OCI-LY1 (cell line): ENCODE results near the gene MRPL38.
"Not testable (repeated sequence)": the region's sequence is repeated elsewhere in the genome, so short reads cannot be mapped to it uniquely, and the experiment has no call there.

ENCODE experiments used
- H2AFZ ChIP-seq: fragments of 200-600 bp; sonication (generic), shearing (Covaris generic); 2 replicates; pipeline ENCODE4 v1.6.0; 2014; ENCODE audit warnings: antibody characterized with exemption, mild to moderate bottlenecking, low read length
- H3F3A ChIP-seq: fragments of 200-600 bp; sonication (generic), shearing (Covaris generic); 2 replicates; pipeline ENCODE4 v1.6.0; 2014; ENCODE audit warnings: mild to moderate bottlenecking, antibody characterized with exemption, low read length, moderate library complexity; ENCODE audit not compliant: insufficient read depth
- H3K27ac ChIP-seq: fragments of 200-600 bp; sonication (generic); 2 replicates; pipeline ENCODE4 v1.5.1; 2014; ENCODE audit warnings: low read length, mixed run types, mild to moderate bottlenecking, low read depth; ENCODE audit not compliant: poor library complexity, severe bottlenecking
- H3K27me3 ChIP-seq: fragments of 200-600 bp; sonication (generic); 2 replicates; pipeline ENCODE4 v1.6.0; 2014; ENCODE audit warnings: antibody characterized with exemption, mild to moderate bottlenecking, low read length, moderate library complexity; ENCODE audit not compliant: insufficient read depth
- H3K36me3 ChIP-seq: fragments of 200-600 bp; sonication (generic); 2 replicates; pipeline ENCODE4 v1.6.1; 2014; ENCODE audit warnings: mild to moderate bottlenecking, antibody characterized with exemption, low read length, moderate library complexity, mixed read lengths; ENCODE audit not compliant: insufficient read depth
- H3K4me1 ChIP-seq: fragments of 200-600 bp; sonication (generic); 2 replicates; pipeline ENCODE4 v1.5.1; 2014; ENCODE audit warnings: mild to moderate bottlenecking, low read length, moderate library complexity; ENCODE audit not compliant: insufficient read depth, severe bottlenecking
- H3K4me2 ChIP-seq: fragments of 200-600 bp; sonication (generic), shearing (Covaris generic); 2 replicates; pipeline ENCODE4 v1.6.1; 2014; ENCODE audit warnings: low read length
- H3K4me3 ChIP-seq: fragments of 200-600 bp; sonication (generic); 2 replicates; pipeline ENCODE4 v1.5.1; 2014; ENCODE audit warnings: low read length, low read depth, mild to moderate bottlenecking, mixed read lengths; ENCODE audit not compliant: poor library complexity, severe bottlenecking
- H3K79me2 ChIP-seq: fragments of 200-600 bp; shearing (Covaris generic); 2 replicates; pipeline ENCODE4 v1.6.1; 2016; ENCODE audit warnings: mixed run types, low read length, mixed read lengths; ENCODE audit not compliant: insufficient read depth
- H3K9ac ChIP-seq: fragments of 200-600 bp; sonication (generic), shearing (Covaris generic); 2 replicates; pipeline ENCODE4 v1.6.1; 2014; ENCODE audit warnings: mild to moderate bottlenecking, low read length, mixed read lengths
- H3K9me2 ChIP-seq: fragments of 200-600 bp; sonication (generic), shearing (Covaris generic); 2 replicates; pipeline ENCODE4 v1.6.1; 2014; ENCODE audit warnings: low read depth, mild to moderate bottlenecking, low read length, mixed read lengths
- H3K9me3 ChIP-seq: fragments of 200-600 bp; shearing (Covaris generic); 2 replicates; pipeline ENCODE4 v1.6.1; 2014; ENCODE audit warnings: low read length, mixed read lengths
- H4K20me1 ChIP-seq: fragments of 200-600 bp; sonication (generic), shearing (Covaris generic); 2 replicates; pipeline ENCODE4 v1.6.0; 2016; ENCODE audit warnings: mild to moderate bottlenecking, low read length; ENCODE audit not compliant: insufficient read depth
- EZH2 ChIP-seq: fragments of 200-600 bp; sonication (generic), shearing (Covaris generic); IDR thresholded peaks from 2 replicates; pipeline ENCODE4 v1.8.0; 2017; ENCODE audit warnings: borderline replicate concordance, mixed run types, mild to moderate bottlenecking, antibody characterized with exemption, low read length, moderate library complexity, mixed read lengths
- TF ChIP-seq, protein P1 (sequence below): fragments of 200-600 bp; sonication (generic), shearing (Covaris generic); IDR thresholded peaks from 2 replicates; pipeline ENCODE4 v1.5.1; 2017; ENCODE audit warnings: mild to moderate bottlenecking, antibody characterized with exemption, low read length, moderate library complexity, mixed read lengths

The MRPL38 gene

DNA sequence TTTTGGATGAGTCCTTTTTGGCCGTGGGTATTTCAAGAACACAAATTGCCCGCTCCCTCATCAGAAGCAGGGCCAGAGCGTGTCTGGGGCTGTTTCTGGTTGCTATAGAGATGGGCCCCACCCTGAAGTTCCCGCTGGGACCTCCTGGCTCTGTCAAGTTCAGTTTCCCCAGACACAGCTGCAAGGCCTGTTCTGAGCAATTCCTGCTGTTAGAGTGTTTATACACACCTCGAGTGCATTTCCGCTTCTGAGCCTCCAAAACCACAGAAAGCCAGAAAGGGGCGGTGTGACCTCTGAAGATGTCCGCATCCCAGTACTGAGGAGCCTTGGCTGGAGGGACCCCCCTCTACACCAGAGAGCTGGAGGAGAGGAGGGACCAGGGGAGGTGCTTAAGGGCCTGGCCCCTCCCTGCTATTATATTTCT, 40.2 kb downstream of the MRPL38 start:
- Histone ChIP-seq H3K9ac (no peak overlapping the region), H3F3A (no peaks in the 10 kb centered on the region), H3K9me3 (no peaks in the 10 kb centered on the region), H3K4me3 (no peak overlapping the region), H3K27ac (no peak overlapping the region), H3K4me1 (peaks cover 14% of the 10 kb centered on the region), H3K27me3 (no peaks in the 10 kb centered on the region), H4K20me1 (no peaks in the 10 kb centered on the region), H3K9me2 (no peaks in the 10 kb centered on the region), H3K79me2 (no peaks in the 10 kb centered on the region), H3K4me2 (no peak overlapping the region; the same call in 1 of the 2 replicates), H3K36me3 (no peaks in the 10 kb centered on the region), H2AFZ (no peak overlapping the region)
- no peak for TF ChIP-seq EZH2
- TF ChIP-seq, protein P1, sequence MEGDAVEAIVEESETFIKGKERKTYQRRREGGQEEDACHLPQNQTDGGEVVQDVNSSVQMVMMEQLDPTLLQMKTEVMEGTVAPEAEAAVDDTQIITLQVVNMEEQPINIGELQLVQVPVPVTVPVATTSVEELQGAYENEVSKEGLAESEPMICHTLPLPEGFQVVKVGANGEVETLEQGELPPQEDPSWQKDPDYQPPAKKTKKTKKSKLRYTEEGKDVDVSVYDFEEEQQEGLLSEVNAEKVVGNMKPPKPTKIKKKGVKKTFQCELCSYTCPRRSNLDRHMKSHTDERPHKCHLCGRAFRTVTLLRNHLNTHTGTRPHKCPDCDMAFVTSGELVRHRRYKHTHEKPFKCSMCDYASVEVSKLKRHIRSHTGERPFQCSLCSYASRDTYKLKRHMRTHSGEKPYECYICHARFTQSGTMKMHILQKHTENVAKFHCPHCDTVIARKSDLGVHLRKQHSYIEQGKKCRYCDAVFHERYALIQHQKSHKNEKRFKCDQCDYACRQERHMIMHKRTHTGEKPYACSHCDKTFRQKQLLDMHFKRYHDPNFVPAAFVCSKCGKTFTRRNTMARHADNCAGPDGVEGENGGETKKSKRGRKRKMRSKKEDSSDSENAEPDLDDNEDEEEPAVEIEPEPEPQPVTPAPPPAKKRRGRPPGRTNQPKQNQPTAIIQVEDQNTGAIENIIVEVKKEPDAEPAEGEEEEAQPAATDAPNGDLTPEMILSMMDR = no peak

- H3F3A ChIP-seq = no peaks in the 10 kb centered on the region
- H3K9ac ChIP-seq = no peak overlapping the region
- H3K79me2 ChIP-seq = no peaks in the 10 kb centered on the region
- H3K4me2 ChIP-seq = no peak overlapping the region
- H3K4me3 ChIP-seq = no peak overlapping the region
- TF ChIP-seq, protein P1 = no peak
- TF ChIP-seq EZH2 = no peak
- H3K36me3 ChIP-seq = no peaks in the 10 kb centered on the region
- no peaks in the 10 kb centered on the region for H3K9me2 ChIP-seq
- no peaks in the 10 kb centered on the region for H3K27me3 ChIP-seq
- no peaks in the 10 kb centered on the region for H3K9me3 ChIP-seq
- H4K20me1 ChIP-seq = no peaks in the 10 kb centered on the region
- H3K4me1 ChIP-seq = peaks cover 33% of the 10 kb centered on the region
- no peak overlapping the region for H2AFZ ChIP-seq
- H3K27ac ChIP-seq = no peak overlapping the region
These were observed 42.8 kb downstream of the MRPL38 start for GRCh38 chr17:75861927-75862317.

GRCh38 chr17:75859358-75859757, 45.3 kb downstream of the MRPL38 start:
- not testable (repeated sequence) for H3K36me3 ChIP-seq, H3K79me2 ChIP-seq, H3K4me2 ChIP-seq, H3K4me3 ChIP-seq, H3K9ac ChIP-seq, H4K20me1 ChIP-seq, H2AFZ ChIP-seq, H3K9me3 ChIP-seq, H3K9me2 ChIP-seq, H3K27me3 ChIP-seq, H3F3A ChIP-seq
- H3K27ac ChIP-seq = peak overlapping the region; percentile 98
- H3K4me1 ChIP-seq = peaks cover 40% of the 10 kb centered on the region

DNA sequence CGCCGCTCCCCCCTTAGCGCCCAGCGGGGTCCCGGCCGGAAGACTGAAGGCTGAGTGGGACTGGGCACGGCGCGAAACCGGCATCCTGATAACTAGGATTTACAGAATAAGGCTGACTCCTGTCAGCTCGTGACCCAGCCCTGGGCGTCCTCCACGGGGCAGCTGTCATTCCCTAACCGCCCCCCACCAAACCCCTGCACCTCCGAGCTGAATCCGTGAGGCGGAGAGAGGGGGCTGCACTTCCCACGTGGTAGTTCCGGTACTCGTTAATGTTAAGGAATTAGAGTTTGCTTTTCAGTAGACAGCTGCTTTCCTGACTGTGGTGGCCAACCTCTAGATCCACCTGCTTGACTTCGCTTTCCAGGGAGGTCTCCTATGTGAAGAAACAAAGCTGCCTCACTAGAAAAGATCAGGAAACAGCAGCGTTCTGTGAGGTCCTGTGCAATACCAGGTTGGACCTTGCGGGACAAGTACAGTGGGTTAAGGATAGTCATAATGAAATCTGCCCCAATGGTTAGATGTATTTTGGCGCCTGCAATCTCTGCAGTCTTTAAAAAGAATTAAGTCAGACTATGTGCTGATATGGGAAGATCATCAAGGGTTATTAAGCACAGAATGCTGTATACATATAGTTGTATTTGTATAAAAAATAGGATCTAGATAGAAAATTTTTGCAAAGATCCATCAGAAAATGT, 48.5 kb downstream of the MRPL38 start:
- Histone ChIP-seq H3K9me3 (no peaks in the 10 kb centered on the region), H3K27me3 (no peaks in the 10 kb centered on the region), H3K9ac (peak overlapping the region; percentile 93), H3K9me2 (no peaks in the 10 kb centered on the region), H3K79me2 (no peaks in the 10 kb centered on the region), H3K4me3 (peak overlapping the region; percentile 83), H2AFZ (no peak overlapping the region), H3K36me3 (peaks cover 4% of the 10 kb centered on the region; the same call in 1 of the 2 replicates), H3K4me2 (peak overlapping the region; percentile 76), H3K4me1 (peaks cover 39% of the 10 kb centered on the region), H3K27ac (peak overlapping the region; percentile 70), H4K20me1 (no peaks in the 10 kb centered on the region), H3F3A (no peaks in the 10 kb centered on the region)
- TF ChIP-seq, protein P1 = no peak
- no peak for TF ChIP-seq EZH2
